Keratinocyte (primary cell): ENCODE results near the gene RNF31. TPM values are rescaled to one million over a fixed set of nuclear protein-coding genes. Genes with fewer than 3 reads are reported as not detected.

ENCODE experiments used
- DNase-seq: peaks from one replicate; pipeline ENCODE4 v3.0.0-alpha.2; 2011; ENCODE audit warnings: low read depth, missing footprints, low spot score
- FAIRE-seq: peaks from 2 replicates; lab custom pipeline; 2011; peaks lifted over from hg19 to GRCh38; lab: Jason Lieb, UNC
- H2AFZ ChIP-seq: 2 replicates; pipeline ENCODE4 v1.6.0; 2012; ENCODE audit warnings: low read length, control low read depth, inconsistent platforms; ENCODE audit not compliant: control insufficient read depth
- H3K27ac ChIP-seq: 2 replicates; pipeline ENCODE4 v1.5.1; 2011; ENCODE audit warnings: low read length; ENCODE audit not compliant: control insufficient read depth, insufficient read depth
- H3K27me3 ChIP-seq: 3 replicates; pipeline ENCODE4 v1.6.0; 2011; ENCODE audit warnings: low read length; ENCODE audit not compliant: control insufficient read depth, insufficient read depth; ENCODE audit errors: extremely low read depth
- H3K36me3 ChIP-seq, 2 experiments: 2 replicates in 1 of 2; 3 replicates in 1 of 2; pipeline ENCODE4 v1.5.1; 2011; ENCODE audit warnings: low read length in 2 of 2, mild to moderate bottlenecking in 1 of 2; ENCODE audit not compliant: control insufficient read depth in 2 of 2, insufficient read depth in 2 of 2; ENCODE audit errors: extremely low read depth in 1 of 2
- H3K4me1 ChIP-seq: 3 replicates; pipeline ENCODE4 v1.5.1; 2011; ENCODE audit warnings: low read length; ENCODE audit not compliant: control insufficient read depth, insufficient read depth; ENCODE audit errors: extremely low read depth
- H3K4me2 ChIP-seq: 3 replicates; pipeline ENCODE4 v1.6.0; 2011; ENCODE audit warnings: low read depth, low read length; ENCODE audit not compliant: control insufficient read depth, insufficient read depth; ENCODE audit errors: extremely low read depth
- H3K4me3 ChIP-seq, 3 experiments: fragments of 200-600 bp in 1 of 3; sonication (generic) in 1 of 3; 2 replicates in 2 of 3; 3 replicates in 1 of 3; pipeline ENCODE4 v1.5.1; 2011 to 2016; ENCODE audit warnings: low read length in 3 of 3, mild to moderate bottlenecking in 3 of 3, control low read depth in 2 of 3, inconsistent platforms in 1 of 3, low read depth in 1 of 3, mixed read lengths in 1 of 3, mixed run types in 1 of 3, moderate library complexity in 1 of 3; ENCODE audit not compliant: control insufficient read depth in 2 of 3, insufficient read depth in 2 of 3; ENCODE audit errors: extremely low read depth in 1 of 3
- H3K79me2 ChIP-seq: 2 replicates; pipeline ENCODE4 v1.6.0; 2012; ENCODE audit warnings: low read length; ENCODE audit not compliant: control insufficient read depth, insufficient read depth
- H3K9ac ChIP-seq: 3 replicates; pipeline ENCODE4 v1.6.0; 2011; ENCODE audit warnings: low read length; ENCODE audit not compliant: control insufficient read depth, insufficient read depth; ENCODE audit errors: extremely low read depth
- H3K9me1 ChIP-seq: 3 replicates; pipeline ENCODE4 v1.6.0; 2011; ENCODE audit warnings: low read length; ENCODE audit not compliant: control insufficient read depth, insufficient read depth; ENCODE audit errors: extremely low read depth
- H3K9me3 ChIP-seq: 2 replicates; pipeline ENCODE4 v1.5.1; 2012; ENCODE audit warnings: low read depth, low read length; ENCODE audit not compliant: control insufficient read depth
- H4K20me1 ChIP-seq: 3 replicates; pipeline ENCODE4 v1.6.0; 2011; ENCODE audit warnings: low read length; ENCODE audit not compliant: control insufficient read depth, insufficient read depth; ENCODE audit errors: extremely low read depth
- EZH2 ChIP-seq: IDR thresholded peaks from one replicate; pipeline ENCODE4 v1.6.1; 2012; ENCODE audit warnings: inconsistent platforms, mild to moderate bottlenecking, low read length, moderate library complexity
- dilution Hi-C: fragments of 300-500 bp; cut with MboI; formaldehyde crosslinking; loops from one replicate; pipeline ENCODE4 v1.7.0; 2020; ENCODE audit warnings: low sequenced_read_pairs; ENCODE audit not compliant: extremely low pct_ligation_motif_present
- polyA plus RNA-seq, 5 experiments: library from polyadenylated mRNA; depleted of rRNA in 3 of 5; stranded (reverse) in 3 of 5; stranded (forward) in 1 of 5; unstranded in 1 of 5; fragments of >200 nt; gene quantifications; 1 replicate in 1 of 5; 2 replicates in 3 of 5; 3 replicates in 1 of 5; pipeline versions ENCODE4 v1.2.1 to v1.2.3, GENCODE V29; 2011 to 2012; ENCODE audit warnings: missing spikeins in 2 of 5, low read depth in 1 of 5, low replicate concordance in 1 of 5
- TF ChIP-seq, protein P1 (sequence below), 3 experiments: IDR thresholded peaks in 1 of 3; conservative IDR thresholded peaks in 1 of 3; optimal IDR thresholded peaks in 1 of 3; 2 replicates in 2 of 3; 3 replicates in 1 of 3; pipeline versions ENCODE3 to v1.5.1; 2011; ENCODE audit warnings: low read length in 3 of 3, mild to moderate bottlenecking in 3 of 3, moderate library complexity in 2 of 3, control low read depth in 1 of 3, inconsistent platforms in 1 of 3; ENCODE audit not compliant: insufficient read depth in 2 of 3; ENCODE audit errors: extremely low read depth in 1 of 3

The RNF31 gene
- polyA plus RNA-seq, 1 donor (not counting 4 experiments of a cell fraction or from before 2014, with no cell fraction given): 17.4 TPM

- Histone ChIP-seq H3K9me3 (no peaks in the 10 kb centered on the region), H2AFZ (no peak overlapping the region), H3K79me2 (peaks cover 32% of the 10 kb centered on the region), H3K4me1 (peaks cover 29% of the 10 kb centered on the region), H3K9me1 (no peaks in the 10 kb centered on the region), H4K20me1 (no peaks in the 10 kb centered on the region), H3K9ac (peak overlapping the region; percentile 100), H3K4me3 (peak overlapping the region; percentile 72 to 96 (median 95)), H3K27me3 (no peaks in the 10 kb centered on the region), H3K36me3 (peaks cover 53 to 58% of the 10 kb centered on the region in 2 experiments), H3K27ac (peak overlapping the region; percentile 99), H3K4me2 (peak overlapping the region; percentile 100)
- FAIRE-seq: no peak
- no peak for DNase-seq
- TF ChIP-seq, protein P1, sequence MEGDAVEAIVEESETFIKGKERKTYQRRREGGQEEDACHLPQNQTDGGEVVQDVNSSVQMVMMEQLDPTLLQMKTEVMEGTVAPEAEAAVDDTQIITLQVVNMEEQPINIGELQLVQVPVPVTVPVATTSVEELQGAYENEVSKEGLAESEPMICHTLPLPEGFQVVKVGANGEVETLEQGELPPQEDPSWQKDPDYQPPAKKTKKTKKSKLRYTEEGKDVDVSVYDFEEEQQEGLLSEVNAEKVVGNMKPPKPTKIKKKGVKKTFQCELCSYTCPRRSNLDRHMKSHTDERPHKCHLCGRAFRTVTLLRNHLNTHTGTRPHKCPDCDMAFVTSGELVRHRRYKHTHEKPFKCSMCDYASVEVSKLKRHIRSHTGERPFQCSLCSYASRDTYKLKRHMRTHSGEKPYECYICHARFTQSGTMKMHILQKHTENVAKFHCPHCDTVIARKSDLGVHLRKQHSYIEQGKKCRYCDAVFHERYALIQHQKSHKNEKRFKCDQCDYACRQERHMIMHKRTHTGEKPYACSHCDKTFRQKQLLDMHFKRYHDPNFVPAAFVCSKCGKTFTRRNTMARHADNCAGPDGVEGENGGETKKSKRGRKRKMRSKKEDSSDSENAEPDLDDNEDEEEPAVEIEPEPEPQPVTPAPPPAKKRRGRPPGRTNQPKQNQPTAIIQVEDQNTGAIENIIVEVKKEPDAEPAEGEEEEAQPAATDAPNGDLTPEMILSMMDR (optimal IDR thresholded peaks at IDR 0.05 in 1 of 3, IDR thresholded peaks at IDR 0.05 in 1 of 3, conservative IDR thresholded peaks at IDR 0.05 in 1 of 3; ENCODE audit: extremely low read depth in 1 of 3, insufficient read depth in 2 of 3, low read length in 3 of 3): no peak
- TF ChIP-seq EZH2: no peak
- dilution Hi-C loops: no loop called here
These were observed 14.8 kb downstream of the RNF31 start for GRCh38 chr14:24162093-24162492.

GRCh38 chr14:24164518-24164991, 17.3 kb downstream of the RNF31 start:
- Histone ChIP-seq H4K20me1 (no peaks in the 10 kb centered on the region), H3K9me1 (no peaks in the 10 kb centered on the region), H3K9me3 (no peaks in the 10 kb centered on the region), H3K4me2 (no peak overlapping the region), H3K9ac (no peak overlapping the region), H3K79me2 (peaks cover 32% of the 10 kb centered on the region), H3K4me3 (no peak overlapping the region), H3K4me1 (peaks cover 29% of the 10 kb centered on the region), H3K36me3 (peaks cover 45 to 51% of the 10 kb centered on the region in 2 experiments), H3K27ac (no peak overlapping the region), H3K27me3 (no peaks in the 10 kb centered on the region), H2AFZ (no peak overlapping the region)
- no peak for DNase-seq
- TF ChIP-seq EZH2: no peak
- TF ChIP-seq, protein P1 (optimal IDR thresholded peaks at IDR 0.05 in 1 of 3, IDR thresholded peaks at IDR 0.05 in 1 of 3, conservative IDR thresholded peaks at IDR 0.05 in 1 of 3; ENCODE audit: extremely low read depth in 1 of 3, insufficient read depth in 2 of 3, low read length in 3 of 3): no peak
- dilution Hi-C loops: no loop called here
- FAIRE-seq: no peak
